SK-N-SH (cell line): ENCODE data around the gene NRG3. TPM values are rescaled to one million over a fixed set of nuclear protein-coding genes. Genes with fewer than 3 reads are reported as not detected.

ENCODE experiments used
- CTCF ChIA-PET: fragments of 300-600, 350-600 bp; formaldehyde crosslinking; extraction: SDS; loops from one replicate; lab custom pipeline; 2021; lab: Yijun Ruan, JAX
- POLR2A ChIA-PET: fragments of 350-600 bp; sonication (Branson Sonifier 250); formaldehyde crosslinking; extraction: SDS; loops from one replicate; lab custom pipeline; 2020; ENCODE audit warnings: antibody characterized with exemption, inconsistent platforms; lab: Yijun Ruan, JAX
- DNase-seq: peaks from one replicate; pipeline ENCODE4 v3.0.0; 2012
- H2AFZ ChIP-seq: fragments of 200-600 bp; sonication (generic); 2 replicates; pipeline ENCODE4 v1.8.1; 2016; ENCODE audit warnings: antibody characterized with exemption, mild to moderate bottlenecking, low read depth
- H3F3A ChIP-seq: fragments of 200-600 bp; sonication (generic); replicated peaks from 2 replicates; pipeline ENCODE3; 2016; ENCODE audit warnings: antibody characterized with exemption, mild to moderate bottlenecking; ENCODE audit not compliant: insufficient read depth
- H3K27ac ChIP-seq, 2 experiments: fragments of 200-500 bp in 1 of 2; fragments of 200-600 bp in 1 of 2; sonication (Bioruptor generic) in 1 of 2; sonication (generic), shearing (Covaris generic) in 1 of 2; 2 replicates each; pipeline versions ENCODE4 v1.5.1 to v1.6.1; 2014 to 2016; ENCODE audit warnings: low read depth in 2 of 2, inconsistent platforms in 1 of 2, low read length in 1 of 2, mild to moderate bottlenecking in 1 of 2, mixed read lengths in 1 of 2
- H3K27me3 ChIP-seq: fragments of 200-600 bp; sonication (generic), shearing (Covaris generic); 2 replicates; pipeline ENCODE4 v1.6.1; 2016; ENCODE audit warnings: mixed run types; ENCODE audit not compliant: insufficient read depth
- H3K36me3 ChIP-seq, 2 experiments: fragments of 200-500 bp in 1 of 2; fragments of 200-600 bp in 1 of 2; sonication (Bioruptor generic) in 1 of 2; sonication (generic) in 1 of 2; replicated peaks in 1 of 2; 2 replicates each; pipeline versions ENCODE3 to v1.5.1; 2014 to 2016; ENCODE audit warnings: low read length in 1 of 2, mild to moderate bottlenecking in 1 of 2; ENCODE audit not compliant: insufficient read depth in 2 of 2, control insufficient read depth in 1 of 2
- H3K4me1 ChIP-seq, 2 experiments: fragments of 200-500 bp in 1 of 2; fragments of 200-600 bp in 1 of 2; sonication (Bioruptor generic) in 1 of 2; sonication (generic), shearing (Covaris generic) in 1 of 2; 2 replicates each; pipeline versions ENCODE4 v1.5.1 to v1.6.1; 2014 to 2016; ENCODE audit warnings: low read depth in 1 of 2, low read length in 1 of 2, mixed run types in 1 of 2; ENCODE audit not compliant: insufficient read depth in 2 of 2, control insufficient read depth in 1 of 2
- H3K4me2 ChIP-seq: fragments of 200-600 bp; sonication (generic), shearing (Covaris generic); 2 replicates; pipeline ENCODE4 v1.6.1; 2017; ENCODE audit warnings: mixed run types
- H3K4me3 ChIP-seq, 2 experiments: fragments of 200-500 bp in 1 of 2; fragments of 200-600 bp in 1 of 2; sonication (Bioruptor generic) in 1 of 2; sonication (generic), shearing (Covaris generic) in 1 of 2; 2 replicates each; pipeline versions ENCODE4 v1.5.1 to v1.8.1; 2014 to 2016; ENCODE audit warnings: low read depth in 2 of 2, inconsistent platforms in 1 of 2, low read length in 1 of 2, mild to moderate bottlenecking in 1 of 2, mixed read lengths in 1 of 2, moderate library complexity in 1 of 2
- H3K79me2 ChIP-seq: fragments of 200-600 bp; sonication (generic); 2 replicates; pipeline ENCODE4 v1.8.1; 2017; ENCODE audit warnings: mild to moderate bottlenecking; ENCODE audit not compliant: insufficient read depth
- H3K9ac ChIP-seq: fragments of 200-600 bp; sonication (generic); 2 replicates; pipeline ENCODE4 v1.6.1; 2017; ENCODE audit warnings: mixed run types
- H3K9me2 ChIP-seq: fragments of 200-600 bp; sonication (generic); 2 replicates; pipeline ENCODE4 v1.6.1; 2017; ENCODE audit warnings: mixed run types
- H3K9me3 ChIP-seq: fragments of 200-600 bp; sonication (generic); 2 replicates; pipeline ENCODE4 v1.6.1; 2017; ENCODE audit warnings: mixed run types, mild to moderate bottlenecking, moderate library complexity
- H4K20me1 ChIP-seq: fragments of 200-600 bp; sonication (generic); 2 replicates; pipeline ENCODE4 v1.6.1; 2017; ENCODE audit warnings: mild to moderate bottlenecking, mixed run types; ENCODE audit not compliant: insufficient read depth
- CHD2 ChIP-seq: fragments of 150-350 bp; IDR thresholded peaks from 2 replicates; pipeline ENCODE4 v1.6.1; 2018; ENCODE audit warnings: low read length; ENCODE audit not compliant: partially characterized antibody
- EP300 ChIP-seq, 2 experiments: IDR thresholded peaks; 2 replicates each; pipeline versions ENCODE4 v1.4.0 to v1.6.1; 2012; ENCODE audit warnings: borderline replicate concordance in 1 of 2, low read depth in 1 of 2, low read length in 1 of 2
- FOSL2 ChIP-seq: IDR thresholded peaks from 2 replicates; pipeline ENCODE4 v1.4.0; 2012; ENCODE audit warnings: low read depth, mild to moderate bottlenecking, moderate library complexity, borderline replicate concordance
- FOXJ3 ChIP-seq: sonication (generic); formaldehyde crosslinking; IDR thresholded peaks from 2 replicates; pipeline ENCODE4 v1.5.1; 2020; ENCODE audit warnings: mild to moderate bottlenecking, missing genetic modification reagents
- FOXM1 ChIP-seq: IDR thresholded peaks from 2 replicates; pipeline ENCODE4 v1.4.0; 2012; ENCODE audit warnings: low read depth, mild to moderate bottlenecking
- MXI1 ChIP-seq: IDR thresholded peaks from 2 replicates; pipeline ENCODE4 v1.6.1; 2012; ENCODE audit warnings: mild to moderate bottlenecking, low read depth, low read length, improper control_type of control experiment
- NRF1 ChIP-seq: IDR thresholded peaks from 2 replicates; pipeline ENCODE4 v1.6.1; 2012; ENCODE audit warnings: low read depth, mild to moderate bottlenecking, low read length
- PBX3 ChIP-seq: IDR thresholded peaks from 2 replicates; pipeline ENCODE4; 2012
- POLR2AphosphoS5 ChIP-seq: IDR thresholded peaks from 2 replicates; pipeline ENCODE4 v1.6.1; 2012; ENCODE audit warnings: low read depth, low read length
- RCOR1 ChIP-seq: fragments of 150-350 bp; IDR thresholded peaks from 2 replicates; pipeline ENCODE4 v1.6.1; 2017; ENCODE audit warnings: antibody characterized with exemption, low read length
- REST ChIP-seq: IDR thresholded peaks from 2 replicates; pipeline ENCODE4 v1.6.1; 2012; ENCODE audit warnings: mild to moderate bottlenecking, low read depth, low read length, moderate library complexity
- RFX5 ChIP-seq: IDR thresholded peaks from 2 replicates; pipeline ENCODE4 v1.6.1; 2012; ENCODE audit warnings: mild to moderate bottlenecking, improper control_type of control experiment, low read length
- SMC3 ChIP-seq: IDR thresholded peaks from 2 replicates; pipeline ENCODE4 v1.6.1; 2012; ENCODE audit warnings: low read depth, low read length, improper control_type of control experiment
- TAF1 ChIP-seq: IDR thresholded peaks from 2 replicates; pipeline ENCODE4 v1.6.1; 2012; ENCODE audit warnings: low read depth, mild to moderate bottlenecking, low read length, moderate library complexity, borderline replicate concordance
- TCF12 ChIP-seq: IDR thresholded peaks from 2 replicates; pipeline ENCODE4 v1.4.0; 2012
- USF2 ChIP-seq: fragments of 150-350 bp; IDR thresholded peaks from 2 replicates; pipeline ENCODE4 v1.6.1; 2017; ENCODE audit warnings: antibody characterized with exemption, low read length, low read depth, borderline replicate concordance
- ZBTB33 ChIP-seq: IDR thresholded peaks from 2 replicates; pipeline ENCODE4 v1.4.0; 2012; ENCODE audit warnings: low read depth, borderline replicate concordance
- WGBS: methylation state at CpG from one replicate; pipeline ENCODE4 v1.1.6; 2017; ENCODE audit warnings: low lambda C conversion rate; 5-methylcytosine and 5-hydroxymethylcytosine counted together
- polyA plus RNA-seq, 3 experiments: library from polyadenylated mRNA; depleted of rRNA; stranded (reverse); fragments of >200 nt; gene quantifications; 2 replicates each; pipeline ENCODE4 v1.2.3, GENCODE V29; 2012

The NRG3 gene
- polyA plus RNA-seq, 1 of the 3 experiments (the other 2 are of a cell fraction): 0.03 TPM

- TF ChIP-seq POLR2AphosphoS5 (no peak), PBX3 (no peak), USF2 (no peak), RCOR1 (no peak), NRF1 (no peak), EP300 (IDR thresholded peaks at IDR 0.05; ENCODE audit: borderline replicate concordance in 1 of 2, low read depth in 1 of 2, low read length in 1 of 2) (no peak), SMC3 (no peak), ZBTB33 (no peak), RFX5 (no peak), REST (no peak), FOSL2 (no peak), TAF1 (no peak), FOXJ3 (CRISPR knock-in tag) (no peak), TCF12 (no peak), MXI1 (no peak), FOXM1 (no peak), CHD2 (no peak)
- WGBS: 89% methylated on average over 4 of the region's 4 CpGs
- Histone ChIP-seq H3K79me2 (no peaks in the 10 kb centered on the region), H3K9me3 (no peaks in the 10 kb centered on the region), H2AFZ (no peak overlapping the region), H3F3A (no peaks in the 10 kb centered on the region), H3K4me1 (peaks cover 0 to 7% of the 10 kb centered on the region in 2 experiments; a peak in 1 of 4 replicates), H3K9me2 (no peaks in the 10 kb centered on the region), H4K20me1 (no peaks in the 10 kb centered on the region), H3K27me3 (no peaks in the 10 kb centered on the region), H3K27ac (no peak overlapping the region), H3K36me3 (no peaks in the 10 kb centered on the region), H3K4me3 (no peak overlapping the region; a peak in 1 of 4 replicates), H3K4me2 (no peak overlapping the region), H3K9ac (no peak overlapping the region)
- no peak for DNase-seq
- ChIA-PET CTCF (no interaction called here), POLR2A (no interaction called here)
Measured at GRCh38 chr10:82692458-82692857, 817.5 kb downstream of the NRG3 start.
